ENCODE measurements around the gene ZNF226. TPM values are rescaled to one million over a fixed set of nuclear protein-coding genes. Genes with fewer than 3 reads are reported as not detected.

The ZNF226 gene
- total and polyA plus RNA-seq, 8 donors, result 9.3 to 49.2 (median 18.2) TPM

GRCh38 chr19:44142059-44142433 is 22.9 kb upstream of the ZNF226 start:
- Histone ChIP-seq H3K36me3 (peaks cover 7 to 32% (median 31%) of the 10 kb centered on the region in 4 donors), H3K4me3 (peak overlapping the region; percentile 87 to 97 (median 91)), H3K9me3 (peaks cover 0 to 3% (median 0%) of the 10 kb centered on the region in 4 donors), H3K27ac (peak overlapping the region in 4 of 5 donors; percentile 75 to 84 (median 82)), H3K27me3 (no peaks in the 10 kb centered on the region), H3K4me1 (peaks cover 13 to 25% (median 22%) of the 10 kb centered on the region in 4 donors)
- no peak for TF ChIP-seq CTCF (IDR thresholded peaks at IDR 0.05)
- no peak for TF ChIP-seq EP300 (IDR thresholded peaks at IDR 0.05)
- no peak for TF ChIP-seq POLR2AphosphoS5 (IDR thresholded peaks at IDR 0.05)
- no peak for TF ChIP-seq POLR2A (IDR thresholded peaks at IDR 0.05)
- 3 to 10% (median 6%) methylated on average over 13 of the region's 13 CpGs for WGBS, 5 donors
- peak in 1 of 2 donors; percentile 31 for DNase-seq
- intact Hi-C loops (cut with DNase I; ENCODE audit: low total_unique reads), result no loop called here

GRCh38 chr19:44149776-44150175 is 15.1 kb upstream of the ZNF226 start:
- TF ChIP-seq POLR2AphosphoS5 (IDR thresholded peaks at IDR 0.05), result no peak
- no peak for TF ChIP-seq CTCF (IDR thresholded peaks at IDR 0.05)
- no peak for TF ChIP-seq POLR2A (IDR thresholded peaks at IDR 0.05)
- TF ChIP-seq EP300 (IDR thresholded peaks at IDR 0.05), result no peak
- H3K27ac ChIP-seq, result no peak overlapping the region
- no peak for DNase-seq
- H3K9me3 ChIP-seq, result peaks cover 0 to 52% (median 49%) of the 10 kb centered on the region in 4 donors
- intact Hi-C loops (cut with DNase I; ENCODE audit: low total_unique reads), result no loop called here
- no peaks in the 10 kb centered on the region for H3K27me3 ChIP-seq
- H3K36me3 ChIP-seq, result peaks cover 58 to 100% (median 100%) of the 10 kb centered on the region in 4 donors
- H3K4me3 ChIP-seq, result no peak overlapping the region
- 89 to 99% (median 97%) methylated on average over 4 of the region's 4 CpGs for WGBS, 5 donors
- no peaks in the 10 kb centered on the region for H3K4me1 ChIP-seq

- no peak for DNase-seq
- Histone ChIP-seq H3K27ac (no peak overlapping the region), H3K4me1 (no peaks in the 10 kb centered on the region), H3K36me3 (peaks cover 62 to 100% (median 100%) of the 10 kb centered on the region in 4 donors), H3K4me3 (no peak overlapping the region), H3K27me3 (no peaks in the 10 kb centered on the region), H3K9me3 (peaks cover 12 to 69% (median 65%) of the 10 kb centered on the region in 4 donors)
- WGBS, 5 donors, result 96 to 98% (median 97%) methylated on average over 5 of the region's 5 CpGs
- TF ChIP-seq EP300 (IDR thresholded peaks at IDR 0.05), result no peak
- no peak for TF ChIP-seq POLR2A (IDR thresholded peaks at IDR 0.05)
- TF ChIP-seq CTCF (IDR thresholded peaks at IDR 0.05), result no peak
- TF ChIP-seq POLR2AphosphoS5 (IDR thresholded peaks at IDR 0.05), result no peak
- intact Hi-C loops (cut with DNase I; ENCODE audit: low total_unique reads), result no loop called here
These were observed 13.4 kb upstream of the ZNF226 start for GRCh38 chr19:44151491-44151890.

- 89 to 98% (median 96%) methylated on average over 2 of the region's 2 CpGs for WGBS, 5 donors
- H3K4me3 ChIP-seq, result no peak overlapping the region
These were observed 8.4 kb upstream of the ZNF226 start for GRCh38 chr19:44156475-44156874.

More at GRCh38 chr19:44156475-44156874, 8.4 kb upstream of the ZNF226 start:
- intact Hi-C loops (cut with DNase I; ENCODE audit: low total_unique reads), result no loop called here
- H3K27ac ChIP-seq, result no peak overlapping the region
- H3K4me1 ChIP-seq, result no peaks in the 10 kb centered on the region
- H3K9me3 ChIP-seq, result peaks cover 45 to 100% (median 95%) of the 10 kb centered on the region in 4 donors
- TF ChIP-seq POLR2AphosphoS5 (IDR thresholded peaks at IDR 0.05) (no peak), EP300 (IDR thresholded peaks at IDR 0.05) (no peak), CTCF (IDR thresholded peaks at IDR 0.05) (no peak), POLR2A (IDR thresholded peaks at IDR 0.05) (no peak)
- DNase-seq, result no peak
- H3K27me3 ChIP-seq, result no peaks in the 10 kb centered on the region
- H3K36me3 ChIP-seq, result peaks cover 43 to 74% (median 67%) of the 10 kb centered on the region in 4 donors

Measured in stomach (tissue), 9 donors.